ENCODE results near the gene FBXL4. TPM values are rescaled to one million over a fixed set of nuclear protein-coding genes. Genes with fewer than 3 reads are reported as not detected.

The FBXL4 gene
- total RNA-seq, 1 donor from 2014 or later: 30.9 TPM

DNA sequence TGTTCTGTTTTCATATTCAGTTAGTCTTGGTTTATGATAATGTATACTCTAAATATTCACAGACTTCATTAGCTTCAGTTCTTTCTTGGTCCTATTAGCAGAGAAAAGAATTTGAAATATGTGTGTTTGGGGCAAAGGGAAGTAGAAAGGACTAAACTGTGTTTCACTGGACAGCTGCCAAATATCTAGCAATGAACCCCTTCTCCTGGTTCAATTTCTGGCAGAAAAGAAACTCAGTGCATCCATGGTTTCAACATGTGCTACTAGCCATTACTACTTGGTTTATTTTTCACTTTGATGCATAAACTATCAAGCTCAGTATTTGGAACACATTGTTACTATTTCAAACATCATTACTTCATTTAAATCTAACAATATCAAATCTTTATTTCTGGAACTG, 43.6 kb downstream of the FBXL4 start:
- Mint-ChIP-seq H3K36me3 (ENCODE audit: unreplicated experiment) (peaks cover 14% of the 10 kb centered on the region), H3K4me1 (ENCODE audit: low read depth, unreplicated experiment) (no peaks in the 10 kb centered on the region), H3K9me3 (ENCODE audit: unreplicated experiment) (no peaks in the 10 kb centered on the region), H3K27me3 (ENCODE audit: unreplicated experiment) (no peaks in the 10 kb centered on the region), H3K4me3 (ENCODE audit: unreplicated experiment) (no peak overlapping the region), H3K27ac (ENCODE audit: unreplicated experiment) (no peak overlapping the region)
- TF ChIP-seq, protein P1, sequence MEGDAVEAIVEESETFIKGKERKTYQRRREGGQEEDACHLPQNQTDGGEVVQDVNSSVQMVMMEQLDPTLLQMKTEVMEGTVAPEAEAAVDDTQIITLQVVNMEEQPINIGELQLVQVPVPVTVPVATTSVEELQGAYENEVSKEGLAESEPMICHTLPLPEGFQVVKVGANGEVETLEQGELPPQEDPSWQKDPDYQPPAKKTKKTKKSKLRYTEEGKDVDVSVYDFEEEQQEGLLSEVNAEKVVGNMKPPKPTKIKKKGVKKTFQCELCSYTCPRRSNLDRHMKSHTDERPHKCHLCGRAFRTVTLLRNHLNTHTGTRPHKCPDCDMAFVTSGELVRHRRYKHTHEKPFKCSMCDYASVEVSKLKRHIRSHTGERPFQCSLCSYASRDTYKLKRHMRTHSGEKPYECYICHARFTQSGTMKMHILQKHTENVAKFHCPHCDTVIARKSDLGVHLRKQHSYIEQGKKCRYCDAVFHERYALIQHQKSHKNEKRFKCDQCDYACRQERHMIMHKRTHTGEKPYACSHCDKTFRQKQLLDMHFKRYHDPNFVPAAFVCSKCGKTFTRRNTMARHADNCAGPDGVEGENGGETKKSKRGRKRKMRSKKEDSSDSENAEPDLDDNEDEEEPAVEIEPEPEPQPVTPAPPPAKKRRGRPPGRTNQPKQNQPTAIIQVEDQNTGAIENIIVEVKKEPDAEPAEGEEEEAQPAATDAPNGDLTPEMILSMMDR (IDR thresholded peaks at IDR 0.05; ENCODE audit: partially characterized antibody, unreplicated experiment): no peak
- DNase-seq: no peak

DNA sequence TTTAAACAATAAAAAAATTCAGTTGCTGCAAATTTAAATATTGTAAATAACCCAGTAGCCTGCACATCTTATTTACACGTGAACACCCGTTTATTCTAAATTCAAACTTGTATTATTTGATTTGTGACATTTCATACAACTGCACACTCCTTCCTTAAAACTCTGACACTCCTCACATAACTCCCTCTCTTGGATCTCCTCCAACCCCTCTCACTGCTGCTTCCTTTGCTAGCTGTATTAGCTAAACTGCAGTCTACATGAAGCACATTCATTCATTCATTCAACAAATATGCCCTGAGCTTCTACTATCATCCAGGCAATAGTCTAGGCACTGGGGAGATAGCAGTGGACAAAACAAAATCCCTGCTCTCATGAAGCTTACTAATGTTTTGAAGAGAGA, 47.0 kb downstream of the FBXL4 start:
- H3K36me3 Mint-ChIP-seq (ENCODE audit: unreplicated experiment): peaks cover 20% of the 10 kb centered on the region
- H3K27me3 Mint-ChIP-seq (ENCODE audit: unreplicated experiment): no peaks in the 10 kb centered on the region
- no peaks in the 10 kb centered on the region for H3K4me1 Mint-ChIP-seq (ENCODE audit: low read depth, unreplicated experiment)
- H3K4me3 Mint-ChIP-seq (ENCODE audit: unreplicated experiment): no peak overlapping the region
- TF ChIP-seq, protein P1 (IDR thresholded peaks at IDR 0.05; ENCODE audit: partially characterized antibody, unreplicated experiment): no peak
- no peaks in the 10 kb centered on the region for H3K9me3 Mint-ChIP-seq (ENCODE audit: unreplicated experiment)
- no peak for DNase-seq
- no peak overlapping the region for H3K27ac Mint-ChIP-seq (ENCODE audit: unreplicated experiment)

DNA sequence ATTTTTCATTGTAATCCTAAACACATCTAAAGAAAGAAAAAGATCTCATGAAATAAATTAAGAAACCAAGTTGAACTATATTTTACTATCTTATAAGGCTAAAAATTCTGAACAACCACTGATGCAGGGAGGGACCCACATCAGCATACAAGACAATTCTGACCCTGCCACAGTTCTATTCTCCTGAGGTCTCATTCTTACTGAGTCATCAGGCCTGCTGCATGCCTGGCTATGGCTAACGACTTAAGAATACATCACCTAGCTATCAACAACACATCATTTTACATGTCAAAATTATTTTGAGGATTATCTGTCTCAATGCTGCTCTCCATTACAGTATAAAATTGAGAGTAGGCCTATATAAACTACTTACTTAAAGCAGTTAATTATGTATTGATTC, 52.9 kb downstream of the FBXL4 start:
- TF ChIP-seq, protein P1 (IDR thresholded peaks at IDR 0.05; ENCODE audit: partially characterized antibody, unreplicated experiment): no peak
- Mint-ChIP-seq H3K36me3 (ENCODE audit: unreplicated experiment) (peaks cover 13% of the 10 kb centered on the region), H3K4me3 (ENCODE audit: unreplicated experiment) (no peak overlapping the region), H3K9me3 (ENCODE audit: unreplicated experiment) (no peaks in the 10 kb centered on the region), H3K27ac (ENCODE audit: unreplicated experiment) (no peak overlapping the region), H3K4me1 (ENCODE audit: low read depth, unreplicated experiment) (peaks cover 3% of the 10 kb centered on the region), H3K27me3 (ENCODE audit: unreplicated experiment) (no peaks in the 10 kb centered on the region)
- no peak for DNase-seq

DNA sequence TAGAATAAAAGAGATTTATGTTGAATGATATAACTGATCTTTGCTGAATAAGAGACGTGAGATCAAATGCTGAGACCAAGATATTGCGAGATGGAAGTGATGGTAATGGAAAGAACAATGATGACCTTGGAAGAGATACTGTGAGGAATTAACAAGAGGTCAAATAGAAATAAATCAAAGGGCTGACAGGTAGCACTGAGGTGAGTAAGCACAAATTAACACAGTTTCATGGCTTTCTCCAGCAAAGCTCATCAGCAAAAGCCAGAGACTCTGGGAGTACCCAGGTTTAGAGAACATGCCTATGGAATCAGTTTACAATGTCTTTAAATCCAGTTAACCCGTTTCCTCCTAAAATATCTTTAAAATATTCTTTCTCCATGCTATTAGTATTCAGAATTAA, 60.1 kb downstream of the FBXL4 start:
- Mint-ChIP-seq H3K27ac (ENCODE audit: unreplicated experiment) (no peak overlapping the region), H3K9me3 (ENCODE audit: unreplicated experiment) (no peaks in the 10 kb centered on the region), H3K4me3 (ENCODE audit: unreplicated experiment) (no peak overlapping the region), H3K4me1 (ENCODE audit: low read depth, unreplicated experiment) (peaks cover 3% of the 10 kb centered on the region), H3K36me3 (ENCODE audit: unreplicated experiment) (no peaks in the 10 kb centered on the region), H3K27me3 (ENCODE audit: unreplicated experiment) (no peaks in the 10 kb centered on the region)
- DNase-seq: no peak
- TF ChIP-seq, protein P1 (IDR thresholded peaks at IDR 0.05; ENCODE audit: partially characterized antibody, unreplicated experiment): no peak

DNA sequence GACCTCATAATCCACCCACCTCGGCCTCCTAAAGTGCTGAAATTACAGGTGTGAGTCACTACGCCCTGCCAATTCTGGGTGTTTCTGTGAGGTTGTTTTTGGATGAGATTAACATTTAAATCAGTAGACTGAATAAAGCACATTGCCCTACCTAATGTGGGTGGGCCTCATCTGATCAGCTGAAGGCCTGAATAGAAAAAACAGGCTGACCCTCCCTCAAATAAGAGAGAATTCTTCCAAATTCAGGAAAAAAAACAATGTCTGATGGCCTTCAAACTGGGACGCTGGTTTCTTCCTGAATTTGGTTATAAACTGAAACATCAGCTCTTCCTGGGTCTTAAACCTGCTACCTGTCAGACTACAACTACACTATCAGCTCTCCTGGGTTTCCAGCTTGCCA, 62.4 kb downstream of the FBXL4 start:
- TF ChIP-seq, protein P1 (IDR thresholded peaks at IDR 0.05; ENCODE audit: partially characterized antibody, unreplicated experiment): no peak
- no peaks in the 10 kb centered on the region for H3K36me3 Mint-ChIP-seq (ENCODE audit: unreplicated experiment)
- no peak overlapping the region for H3K27ac Mint-ChIP-seq (ENCODE audit: unreplicated experiment)
- peaks cover 2% of the 10 kb centered on the region for H3K27me3 Mint-ChIP-seq (ENCODE audit: unreplicated experiment)
- no peak for DNase-seq
- H3K4me3 Mint-ChIP-seq (ENCODE audit: unreplicated experiment): no peak overlapping the region
- peaks cover 8% of the 10 kb centered on the region for H3K4me1 Mint-ChIP-seq (ENCODE audit: low read depth, unreplicated experiment)
- no peaks in the 10 kb centered on the region for H3K9me3 Mint-ChIP-seq (ENCODE audit: unreplicated experiment)
